K562 (cell line): Measurements from ENCODE around the gene LAMB4. TPM values are rescaled to one million over a fixed set of nuclear protein-coding genes. Genes with fewer than 3 reads are reported as not detected.

Experiments used
- CHD7 ChIP-seq: fragments of 200-600 bp; sonication (generic); IDR thresholded peaks from one replicate; pipeline ENCODE4 v1.6.1; 2012; ENCODE audit warnings: mild to moderate bottlenecking, low read depth, low read length, inconsistent platforms
- GABPA ChIP-seq: fragments of 200-800 bp; sonication (Bioruptor generic); conservative IDR thresholded peaks from 2 replicates; pipeline ENCODE4 v1.6.1; 2016; ENCODE audit warnings: low read depth, missing genetic modification characterization, missing compliant biosample characterization
- MNT ChIP-seq, 2 experiments: fragments of 450-650 bp; conservative IDR thresholded peaks; 2 replicates each; pipeline ENCODE4 v1.6.1; 2017; ENCODE audit warnings: mild to moderate bottlenecking in 2 of 2, moderate library complexity in 2 of 2
- PCBP2 ChIP-seq: fragments of 200-400 bp; formaldehyde crosslinking; IDR thresholded peaks from 2 replicates; pipeline ENCODE4 v1.6.1; 2018; ENCODE audit warnings: low read length, low read depth, mild to moderate bottlenecking, moderate library complexity; ENCODE audit not compliant: poor library complexity, severe bottlenecking
- SMARCC2 ChIP-seq: fragments of 450-650 bp; IDR thresholded peaks from 2 replicates; pipeline ENCODE4 v1.6.1; 2017; ENCODE audit warnings: antibody characterized with exemption, moderate library complexity, mild to moderate bottlenecking, low read depth
- SP2 ChIP-seq: IDR thresholded peaks from 2 replicates; pipeline ENCODE4 v1.6.1; 2011; ENCODE audit warnings: mild to moderate bottlenecking, low read depth, low read length, moderate library complexity; ENCODE audit not compliant: poor library complexity, severe bottlenecking; ENCODE audit errors: extremely low read depth
- STAT6 ChIP-seq: sonication (generic); formaldehyde crosslinking; IDR thresholded peaks from 2 replicates; pipeline ENCODE4 v1.8.1; 2023; ENCODE audit warnings: mild to moderate bottlenecking, missing genetic modification reagents
- ZNF395 ChIP-seq: fragments of 200-800 bp; sonication (Bioruptor generic); IDR thresholded peaks from 2 replicates; pipeline ENCODE4 v1.6.1; 2017; ENCODE audit warnings: missing genetic modification characterization, missing compliant biosample characterization
- polyA plus RNA-seq, 8 experiments: library from polyadenylated mRNA; depleted of rRNA in 4 of 8; stranded (reverse) in 5 of 8; unstranded in 3 of 8; fragments of >200 nt; fragmentation: Nextera tagmentation in 2 of 8; fragmentation: Illumina TruSeq in 1 of 8; extraction: Ambion mirVana in 2 of 8; extraction: Trizol in 1 of 8; gene quantifications; 2 replicates each; pipeline versions ENCODE4 v1.2.1 to v1.2.3, GENCODE V29; 2011 to 2014; ENCODE audit warnings: inconsistent platforms in 1 of 8, missing spikeins in 1 of 8
- total RNA-seq, 7 experiments: library from RNA; depleted of rRNA in 6 of 7; stranded (reverse); fragments of >200 nt in 6 of 7; fragmentation: Illumina TruSeq in 2 of 7; extraction: Trizol in 2 of 7; gene quantifications; 2 replicates each; pipeline versions ENCODE4 v1.2.1 to v1.2.3, GENCODE V29; 2011 to 2021; ENCODE audit warnings: low replicate concordance in 1 of 7

Gene LAMB4
- total and polyA plus RNA-seq, 9 of the 15 experiments (the other 6 are each of a cell fraction or from before 2014, with no cell fraction given), result 0.06 to 0.13 (median 0.07) TPM; not detected in 6

GRCh38 chr7:108146070-108146842 is 16.1 kb upstream of the LAMB4 start (continued):
- TF ChIP-seq SP2 (no peak), ZNF395 (CRISPR knock-in tag) (no peak), PCBP2 (no peak), GABPA (tag) (no peak), CHD7 (no peak), STAT6 (CRISPR knock-in tag) (peak; percentile 39; the same call in 1 of the 2 replicates), MNT (conservative IDR thresholded peaks at IDR 0.05) (no peak), SMARCC2 (no peak)
